ES-I3 (cell line): ENCODE measurements around the gene COL4A5.

Source experiments
- H3K36me3 ChIP-seq: 2 replicates; pipeline ENCODE4 v1.6.1; 2013; ENCODE audit warnings: mild to moderate bottlenecking, low read length, control low read depth, moderate library complexity; ENCODE audit not compliant: insufficient read depth
- H3K4me1 ChIP-seq: 2 replicates; pipeline ENCODE4 v1.6.1; 2013; ENCODE audit warnings: mild to moderate bottlenecking, control low read depth, low read length; ENCODE audit not compliant: insufficient read depth
- H3K9ac ChIP-seq: 2 replicates; pipeline ENCODE4 v1.6.1; 2013; ENCODE audit warnings: low read depth, mild to moderate bottlenecking, low read length, moderate library complexity
- H3K9me3 ChIP-seq: 2 replicates; pipeline ENCODE4 v1.6.1; 2013; ENCODE audit warnings: mild to moderate bottlenecking, low read length, moderate library complexity; ENCODE audit not compliant: control insufficient read depth, insufficient read depth

Gene COL4A5

DNA sequence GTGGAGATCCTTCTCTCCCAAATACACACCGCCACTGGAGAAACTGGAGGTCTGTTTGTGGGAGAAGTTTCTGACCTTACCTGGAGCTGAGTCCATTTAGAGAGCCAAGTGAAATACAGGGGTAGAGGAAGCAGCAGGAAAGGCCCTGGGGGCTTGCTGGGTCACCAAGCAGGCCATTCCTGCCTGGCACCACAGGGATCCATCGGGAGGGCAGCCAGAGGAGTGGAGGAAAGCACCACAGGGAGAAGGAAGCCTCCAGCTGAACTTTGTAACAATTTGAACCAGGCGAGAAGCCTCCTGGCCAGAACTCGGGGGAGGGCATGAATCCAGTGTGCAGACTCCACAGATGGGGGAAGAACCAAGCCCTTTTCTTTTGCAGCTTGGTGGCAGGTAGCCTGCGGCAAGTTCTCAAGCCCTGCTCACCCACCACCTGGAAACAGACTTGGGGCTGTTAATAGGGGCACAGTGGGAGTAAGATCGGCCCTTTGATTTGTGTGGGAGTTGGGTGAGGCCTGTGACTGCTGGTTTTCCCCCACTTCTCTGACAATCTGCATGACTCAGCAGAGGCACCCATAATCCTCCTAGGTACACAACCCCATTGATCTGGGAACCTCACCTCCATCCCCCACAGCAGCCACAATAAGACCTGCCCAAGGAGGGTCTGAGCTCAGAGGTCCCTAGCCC is 202.1 kb downstream of the COL4A5 start:
- H3K9ac ChIP-seq: no peak overlapping the region
- no peaks in the 10 kb centered on the region for H3K4me1 ChIP-seq
- peaks cover 14% of the 10 kb centered on the region for H3K9me3 ChIP-seq
- no peaks in the 10 kb centered on the region; the same call in 1 of the 2 replicates for H3K36me3 ChIP-seq

DNA sequence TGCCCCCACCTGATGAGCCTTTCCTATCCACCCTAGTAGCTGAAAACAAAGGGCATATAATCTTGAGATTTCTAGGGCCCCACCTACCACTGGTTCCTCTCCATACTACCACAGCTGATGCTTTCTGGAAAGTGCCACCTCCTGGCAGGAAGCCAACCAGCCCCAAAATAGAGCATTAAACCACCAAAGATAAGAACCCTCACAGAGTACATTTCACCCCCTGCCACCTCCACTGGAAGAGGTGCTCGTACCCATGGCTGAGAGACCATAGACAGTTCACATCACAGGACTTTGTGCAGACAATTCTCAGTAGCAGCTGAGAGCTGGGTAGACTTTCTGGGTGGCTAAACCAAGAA is 202.6 kb downstream of the COL4A5 start:
- H3K36me3 ChIP-seq: no peaks in the 10 kb centered on the region; the same call in 1 of the 2 replicates
- no peaks in the 10 kb centered on the region for H3K4me1 ChIP-seq
- H3K9me3 ChIP-seq: peaks cover 14% of the 10 kb centered on the region
- H3K9ac ChIP-seq: no peak overlapping the region

DNA sequence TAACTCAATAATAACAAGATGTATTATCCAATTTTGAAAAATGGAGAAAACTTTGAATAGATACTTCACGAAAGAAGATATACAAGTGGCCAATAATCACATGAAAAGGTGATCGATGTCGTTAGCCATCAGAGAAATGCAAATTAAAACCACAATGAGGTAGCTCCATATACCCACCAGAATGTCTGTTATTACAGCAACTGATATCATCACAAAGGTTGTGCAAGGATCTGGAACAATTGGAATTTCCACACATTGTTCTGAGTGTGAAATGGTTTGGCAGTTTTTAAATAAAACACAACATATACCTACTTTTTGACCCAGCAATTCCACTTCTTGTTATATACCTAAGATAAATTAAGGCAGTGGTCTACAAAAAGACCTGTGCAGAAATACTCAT is 225.1 kb downstream of the COL4A5 start:
- Histone ChIP-seq H3K4me1 (no peaks in the 10 kb centered on the region), H3K36me3 (no peaks in the 10 kb centered on the region; the same call in 1 of the 2 replicates), H3K9ac (no peak overlapping the region), H3K9me3 (no peaks in the 10 kb centered on the region)

DNA sequence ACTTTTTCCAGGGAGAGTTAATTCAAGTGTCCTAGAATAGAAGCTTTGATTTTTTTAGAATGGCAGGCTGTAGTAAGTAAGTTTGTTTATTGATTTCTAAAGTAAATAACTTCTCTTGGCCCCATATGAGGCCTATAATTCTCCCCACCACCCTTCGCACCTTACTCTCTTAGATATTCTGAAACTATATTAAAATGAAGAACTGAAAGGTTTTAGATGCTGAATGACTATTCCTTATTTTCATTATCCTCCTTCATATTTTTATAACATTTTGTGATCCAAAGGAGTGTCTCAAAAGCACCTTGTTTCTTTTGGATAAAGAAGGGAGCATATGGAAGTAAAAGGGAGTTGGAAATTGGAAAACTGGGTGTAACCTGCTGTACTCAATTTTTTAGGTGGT is 226.5 kb downstream of the COL4A5 start:
- H3K36me3 ChIP-seq: no peaks in the 10 kb centered on the region; the same call in 1 of the 2 replicates
- no peak overlapping the region for H3K9ac ChIP-seq
- H3K9me3 ChIP-seq: no peaks in the 10 kb centered on the region
- H3K4me1 ChIP-seq: no peaks in the 10 kb centered on the region; the same call in 1 of the 2 replicates

DNA sequence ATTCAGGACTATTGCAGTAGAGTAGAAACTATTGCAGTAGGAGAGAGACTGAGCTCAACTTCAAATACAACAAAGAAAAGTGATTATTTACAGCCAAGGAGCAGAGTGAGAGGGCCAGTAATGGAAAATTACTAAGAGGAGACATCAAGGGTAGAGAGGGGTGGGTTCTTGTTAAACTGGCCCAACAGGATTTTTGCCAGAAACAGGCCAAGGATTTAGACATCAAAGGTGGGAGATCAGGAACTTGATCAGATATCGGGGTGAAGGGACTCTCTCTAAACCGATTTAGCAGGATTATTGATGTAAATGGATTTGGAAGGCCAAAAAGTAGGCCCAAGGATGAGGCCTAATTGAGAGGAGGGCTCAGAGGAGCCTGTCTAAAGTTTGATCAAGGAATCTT is 231.9 kb downstream of the COL4A5 start:
- Histone ChIP-seq H3K9ac (no peak overlapping the region), H3K4me1 (no peaks in the 10 kb centered on the region; the same call in 1 of the 2 replicates)

DNA sequence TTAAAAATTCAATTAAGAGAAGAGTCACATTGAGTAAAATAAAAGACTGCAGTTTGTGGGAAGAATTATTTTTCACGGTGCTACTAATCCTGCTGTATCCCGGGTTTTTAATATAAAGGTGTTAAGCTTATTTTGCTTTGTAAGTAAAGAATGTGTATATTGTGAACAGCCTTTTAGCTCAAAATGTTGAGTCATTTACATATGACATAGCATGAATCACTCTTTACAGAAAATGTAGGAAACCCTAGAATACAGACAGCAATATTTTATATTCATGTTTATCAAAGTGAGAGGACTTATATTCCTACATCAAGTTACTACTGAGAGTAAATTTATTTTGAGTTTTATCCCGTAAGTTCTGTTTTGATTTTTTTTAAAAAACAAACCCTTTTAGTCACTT is 257.1 kb downstream of the COL4A5 start:
- Histone ChIP-seq H3K9me3 (no peaks in the 10 kb centered on the region), H3K9ac (no peak overlapping the region), H3K4me1 (no peaks in the 10 kb centered on the region), H3K36me3 (no peaks in the 10 kb centered on the region)

More for the DNA sequence above, 231.9 kb downstream of the COL4A5 start:
- no peaks in the 10 kb centered on the region for H3K9me3 ChIP-seq
- H3K36me3 ChIP-seq: no peaks in the 10 kb centered on the region

DNA sequence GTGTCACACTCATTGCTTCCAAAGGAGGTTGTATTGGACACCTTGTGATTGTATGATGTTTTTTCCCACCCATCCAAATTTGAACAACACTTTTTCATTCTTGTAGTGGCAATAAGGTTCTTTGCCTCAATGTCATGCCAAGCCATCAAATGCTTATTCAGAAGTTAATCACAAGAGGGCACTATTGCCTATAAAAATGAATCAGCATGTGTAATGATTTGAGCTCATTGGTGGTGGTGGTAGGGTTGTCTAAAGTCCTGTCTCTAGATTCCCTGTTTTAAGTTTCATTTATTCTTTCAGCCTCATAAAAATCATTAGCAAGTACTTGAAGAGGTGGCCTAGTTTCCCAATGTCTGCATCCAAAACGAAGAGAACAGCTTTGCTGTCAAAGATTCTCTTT is 259.7 kb downstream of the COL4A5 start:
- H3K9ac ChIP-seq: no peak overlapping the region
- H3K9me3 ChIP-seq: no peaks in the 10 kb centered on the region
- no peaks in the 10 kb centered on the region for H3K36me3 ChIP-seq
- no peaks in the 10 kb centered on the region; the same call in 1 of the 2 replicates for H3K4me1 ChIP-seq

DNA sequence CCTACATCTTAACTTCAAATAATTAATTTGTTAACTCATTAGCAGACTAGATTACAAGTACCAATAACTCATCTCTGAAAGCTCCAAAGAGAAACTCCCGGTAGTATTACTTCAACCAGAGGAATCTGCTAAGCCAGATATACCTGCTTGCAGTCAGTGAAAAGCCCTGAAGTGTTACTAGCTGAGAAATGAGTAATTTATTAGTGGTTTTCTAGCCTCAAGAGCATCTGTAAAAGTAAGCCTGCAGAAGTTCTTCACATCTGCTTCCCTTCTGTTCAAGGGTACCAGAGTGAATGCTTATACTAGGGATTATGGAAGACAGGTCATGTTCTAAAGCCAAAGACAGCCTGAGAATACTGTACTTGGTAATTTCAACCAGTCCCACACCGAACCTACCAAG is 262.0 kb downstream of the COL4A5 start:
- no peaks in the 10 kb centered on the region for H3K36me3 ChIP-seq
- H3K9ac ChIP-seq: no peak overlapping the region
- no peaks in the 10 kb centered on the region for H3K9me3 ChIP-seq
- H3K4me1 ChIP-seq: no peaks in the 10 kb centered on the region; the same call in 1 of the 2 replicates

DNA sequence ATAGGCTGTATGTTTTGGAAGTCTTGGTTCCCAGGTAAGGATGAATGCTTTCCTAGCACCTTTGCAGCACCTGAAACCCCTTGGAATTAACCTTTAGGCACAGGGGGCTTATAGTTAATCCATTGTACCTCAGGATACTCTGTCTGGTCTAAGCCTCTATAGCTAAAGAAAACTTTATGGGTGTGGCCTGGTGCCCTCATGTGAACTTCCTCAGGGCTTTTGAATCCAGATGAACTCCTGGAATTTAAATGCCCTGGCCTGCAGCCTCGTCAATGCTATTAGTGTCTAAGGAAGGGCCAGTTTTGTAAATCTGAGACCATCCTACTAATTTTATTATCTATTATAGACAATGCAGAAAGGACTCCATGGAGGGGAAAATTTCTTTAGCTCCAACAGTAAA is 262.9 kb downstream of the COL4A5 start:
- Histone ChIP-seq H3K9me3 (no peaks in the 10 kb centered on the region), H3K9ac (no peak overlapping the region), H3K4me1 (no peaks in the 10 kb centered on the region; the same call in 1 of the 2 replicates), H3K36me3 (no peaks in the 10 kb centered on the region)

DNA sequence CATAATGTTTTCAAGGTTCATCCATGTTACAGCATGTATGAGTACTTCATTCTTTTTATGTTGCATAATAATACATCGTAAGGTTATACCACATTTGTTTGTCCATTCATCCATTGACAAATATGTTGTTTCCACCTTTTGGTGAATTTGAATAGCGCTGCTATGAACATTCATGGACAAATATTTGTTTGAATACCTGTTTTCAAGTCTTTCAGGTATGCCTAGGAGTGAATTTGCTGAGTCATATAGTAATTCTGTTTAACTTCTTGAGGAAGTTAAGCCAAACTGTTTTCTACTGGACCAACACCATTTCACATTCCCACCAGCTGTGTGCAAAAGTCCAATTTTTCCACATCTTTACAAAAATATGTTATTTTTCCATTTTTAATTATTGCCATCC is 265.2 kb downstream of the COL4A5 start:
- Histone ChIP-seq H3K9me3 (no peaks in the 10 kb centered on the region), H3K36me3 (no peaks in the 10 kb centered on the region), H3K4me1 (no peaks in the 10 kb centered on the region; the same call in 1 of the 2 replicates), H3K9ac (no peak overlapping the region)

DNA sequence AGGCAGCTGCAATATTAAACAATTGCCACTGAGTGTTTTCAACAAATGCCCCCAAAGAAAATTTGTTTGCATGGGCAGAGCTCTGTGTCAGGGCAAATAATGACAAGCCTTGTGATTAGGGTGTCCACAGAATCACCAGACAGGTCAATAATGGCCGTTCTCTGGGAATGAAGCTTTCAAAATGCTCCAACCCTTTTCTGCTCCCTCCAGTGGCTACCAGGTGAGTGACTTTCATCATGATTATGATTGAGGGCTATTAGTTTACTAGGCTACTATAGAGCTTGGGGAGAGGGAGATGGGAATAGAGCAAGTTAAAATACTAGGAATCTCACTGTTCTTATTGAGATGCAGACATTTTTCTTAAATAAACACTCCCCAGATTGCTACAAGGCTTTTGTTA is 273.2 kb downstream of the COL4A5 start:
- H3K9ac ChIP-seq: no peak overlapping the region
- no peaks in the 10 kb centered on the region for H3K36me3 ChIP-seq
- H3K9me3 ChIP-seq: no peaks in the 10 kb centered on the region
- H3K4me1 ChIP-seq: peaks cover 4% of the 10 kb centered on the region

DNA sequence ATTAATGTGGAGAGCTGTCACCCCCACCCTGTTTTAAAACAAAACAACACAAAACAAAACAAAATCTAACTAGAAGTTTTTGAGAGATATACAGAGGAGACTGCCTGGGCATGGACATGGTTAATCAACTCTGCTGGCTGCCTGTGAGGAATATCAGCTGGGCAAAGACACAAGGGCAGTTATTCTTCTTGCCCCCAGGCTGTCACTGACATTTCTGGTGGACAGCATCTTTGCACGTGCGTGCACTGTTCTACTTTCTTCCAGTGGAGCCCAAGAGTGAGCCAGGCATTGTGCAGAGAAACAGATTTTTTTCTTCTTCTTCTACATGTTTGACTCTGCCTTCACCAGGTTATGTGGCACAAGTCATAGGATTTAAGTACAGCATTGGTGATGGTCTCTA is 282.9 kb downstream of the COL4A5 start:
- peaks cover 35% of the 10 kb centered on the region for H3K4me1 ChIP-seq
- no peak overlapping the region for H3K9ac ChIP-seq
- H3K9me3 ChIP-seq: no peaks in the 10 kb centered on the region
- H3K36me3 ChIP-seq: no peaks in the 10 kb centered on the region

DNA sequence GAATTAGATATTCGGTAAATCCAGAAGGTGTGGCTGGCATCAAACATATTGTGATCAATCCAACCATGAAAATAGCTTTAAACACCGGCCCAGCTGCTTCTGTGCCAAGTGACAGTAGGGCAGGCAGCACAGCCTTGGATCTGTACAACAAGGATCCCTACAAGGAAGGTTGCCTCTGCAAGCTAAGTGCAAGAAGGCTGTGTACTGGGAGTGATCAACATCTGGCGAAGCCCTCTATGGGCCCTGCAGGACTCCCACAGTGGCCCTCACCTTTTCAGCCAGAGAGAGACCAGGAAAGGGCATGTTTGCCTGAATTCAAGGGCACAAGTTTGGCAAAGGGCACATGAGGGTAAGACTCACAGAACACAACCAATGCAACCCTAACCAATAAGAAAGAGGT is 287.1 kb downstream of the COL4A5 start:
- H3K9me3 ChIP-seq: no peaks in the 10 kb centered on the region
- peaks cover 42% of the 10 kb centered on the region for H3K4me1 ChIP-seq
- no peak overlapping the region for H3K9ac ChIP-seq
- H3K36me3 ChIP-seq: no peaks in the 10 kb centered on the region

DNA sequence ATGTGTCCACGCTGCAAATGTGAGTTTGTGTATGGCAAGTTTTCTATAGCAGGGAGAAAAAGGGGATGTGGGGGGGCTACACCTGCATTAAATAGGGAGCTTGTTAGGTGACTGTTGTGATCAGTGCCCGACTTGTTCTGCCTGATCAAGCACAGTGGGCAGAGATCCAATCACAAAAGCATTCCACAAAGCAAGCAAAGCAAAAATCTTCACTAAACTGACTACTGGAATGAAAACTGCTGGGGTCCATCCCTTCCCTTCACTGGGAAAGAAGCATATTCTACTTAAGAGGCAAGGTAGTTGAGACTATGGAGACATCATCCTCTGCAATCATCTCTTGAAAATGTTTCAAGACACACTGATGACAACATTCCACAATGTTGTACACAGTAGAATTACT is 291.5 kb downstream of the COL4A5 start:
- H3K9me3 ChIP-seq: no peaks in the 10 kb centered on the region; the same call in 1 of the 2 replicates
- no peaks in the 10 kb centered on the region for H3K36me3 ChIP-seq
- H3K4me1 ChIP-seq: peaks cover 26% of the 10 kb centered on the region
- peak overlapping the region; percentile 19; the same call in 1 of the 2 replicates for H3K9ac ChIP-seq

DNA sequence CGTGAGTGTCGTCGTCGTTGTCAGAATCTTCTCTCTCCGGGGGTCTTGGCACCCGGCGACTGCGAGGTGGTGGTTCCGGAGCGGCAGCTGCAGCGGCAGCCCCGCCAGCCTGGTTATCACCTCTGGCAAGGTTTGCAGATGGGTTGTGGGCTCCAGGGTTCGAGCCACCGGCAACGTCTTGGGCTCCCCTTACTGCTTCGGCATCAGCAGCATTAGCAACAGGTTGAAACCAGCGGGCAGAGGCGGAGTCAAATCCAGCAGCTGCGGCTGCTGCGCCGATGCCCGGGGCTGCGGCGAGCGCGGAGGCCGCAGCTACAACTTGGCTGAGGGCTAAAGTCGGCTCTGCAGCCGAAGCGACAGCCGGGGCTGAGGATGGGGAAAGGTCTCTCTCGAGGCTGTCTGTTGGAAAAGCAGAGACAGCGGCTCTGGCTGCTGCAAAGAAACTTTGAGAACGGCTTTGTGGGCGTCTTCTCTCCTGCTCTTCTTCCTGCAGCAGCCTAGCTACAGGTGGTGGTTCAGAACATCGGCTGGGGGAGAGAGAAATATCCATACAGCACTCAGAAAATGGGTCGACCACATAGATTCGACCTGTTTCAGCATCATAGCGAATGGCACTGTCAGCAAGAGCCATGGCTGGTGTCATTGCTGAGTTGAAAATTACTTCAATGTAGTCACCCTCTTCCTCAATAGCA is 293.1 kb downstream of the COL4A5 start:
- H3K9ac ChIP-seq: peak overlapping the region; percentile 46; the same call in 1 of the 2 replicates
- H3K9me3 ChIP-seq: no peaks in the 10 kb centered on the region; the same call in 1 of the 2 replicates
- no peaks in the 10 kb centered on the region for H3K36me3 ChIP-seq
- H3K4me1 ChIP-seq: peaks cover 17% of the 10 kb centered on the region
